ENCODE results near the gene ACD. TPM values are rescaled to one million over a fixed set of nuclear protein-coding genes. Genes with fewer than 3 reads are reported as not detected.
A peak's percentile ranks its signal among the peaks of the same experiment; 100 is the strongest.

The ACD gene
- total and polyA plus RNA-seq, 2 of the 8 experiments (the other 6 are each of a cell fraction or from before 2014, with no cell fraction given): 34.8 to 58.0 TPM

GRCh38 chr16:67672739-67673662, 12.9 kb upstream of the ACD start:
- CTCF ChIA-PET (ENCODE audit: partially characterized antibody): interaction anchor here (0.6 to 5.5 kb wide), 75 partner anchors 9 to 963 kb away, joined by 3 to 46 read pairs (median 5); partner anchors contain the start of genes ACD, CARMIL2, EDC4 and GFOD2
- H3K4me2 ChIP-seq (ENCODE audit: insufficient read depth in 1 of 2, low read depth in 2 of 2, low read length in 2 of 2): no peak overlapping the region
- H4K8ac ChIP-seq (ENCODE audit: extremely low read depth, insufficient read depth, low read length): no peak overlapping the region
- H3K23ac ChIP-seq (ENCODE audit: insufficient read length): no peak overlapping the region
- no peak overlapping the region for H2BK15ac ChIP-seq (ENCODE audit: low read length)
- no peaks in the 10 kb centered on the region for H3K23me2 ChIP-seq (ENCODE audit: low read depth, low read length)
- 0 out of 8 replicates have a peak, but pooled peaks cover 0 to 3% (median 0%) of the 10 kb centered on the region in 4 experiments for H3K36me3 ChIP-seq (ENCODE audit: control insufficient read depth in 2 of 4, insufficient read depth in 4 of 4, low read length in 3 of 4)
- H3K56ac ChIP-seq (replicated peaks; ENCODE audit: insufficient read length, low read depth, low read length): no peak overlapping the region
- H4K91ac ChIP-seq (replicated peaks; ENCODE audit: insufficient read length, low read length): peak overlapping the region; percentile 20
- DNase-seq (ENCODE audit: low read depth in 1 of 2, low spot score in 2 of 2): peak in 1 of 2 experiments; percentile 87
- H3K14ac ChIP-seq (ENCODE audit: insufficient read length): no peak overlapping the region
- no peaks in the 10 kb centered on the region for H3K9me3 ChIP-seq (ENCODE audit: insufficient read depth in 2 of 2, low read depth in 1 of 2, low read length in 1 of 2)
- no peak overlapping the region for H4K5ac ChIP-seq (ENCODE audit: insufficient read length, low read depth, low read length)
- no peaks in the 10 kb centered on the region; a peak in 1 of 7 replicates for H3K27me3 ChIP-seq (replicated peaks in 1 of 4; ENCODE audit: control insufficient read depth in 3 of 4, extremely low read depth in 1 of 4, insufficient read depth in 3 of 4, low read length in 3 of 4)
- peaks cover 0 to 5% (median 2%) of the 10 kb centered on the region in 4 experiments; a peak in 3 of 7 replicates for H3K4me1 ChIP-seq (replicated peaks in 1 of 4; ENCODE audit: control insufficient read depth in 3 of 4, insufficient read depth in 4 of 4, low read length in 3 of 4)
- FAIRE-seq: peak; percentile 92
- POLR2A ChIA-PET (ENCODE audit: partially characterized antibody): interaction anchor here (0.8 to 1.8 kb wide), 5 partner anchors 15 to 267 kb away, joined by 3 to 7 read pairs (median 3); partner anchors contain the start of gene GFOD2
- H3K27ac ChIP-seq (ENCODE audit: low read depth, low read length): no peak overlapping the region
- no peak overlapping the region for H3K4ac ChIP-seq (replicated peaks; ENCODE audit: insufficient read length, low read depth, low read length)
- H3K79me2 ChIP-seq (ENCODE audit: control insufficient read depth in 1 of 2, insufficient read depth in 2 of 2, low read length in 2 of 2): no peaks in the 10 kb centered on the region
- H2BK20ac ChIP-seq (ENCODE audit: low read length): no peak overlapping the region
- H3K79me1 ChIP-seq (ENCODE audit: low read depth, low read length): no peaks in the 10 kb centered on the region; the same call in 1 of the 2 replicates
- no peak overlapping the region for H3K9ac ChIP-seq (replicated peaks in 1 of 4; ENCODE audit: extremely low read depth in 1 of 4, low read depth in 3 of 4, low read length in 3 of 4)
- H2AK5ac ChIP-seq (ENCODE audit: low read depth, low read length): 0 out of 2 replicates have a peak overlapping the region, but pooled peaks have one; percentile 3
- H2BK120ac ChIP-seq (replicated peaks; ENCODE audit: low read depth, low read length): no peak overlapping the region
- no peak overlapping the region for H2BK12ac ChIP-seq (ENCODE audit: low read depth, low read length)
- no peak overlapping the region for H3K18ac ChIP-seq (ENCODE audit: extremely low read depth, low read length)
- no peak overlapping the region for H2AFZ ChIP-seq (ENCODE audit: low read length)
- no peak overlapping the region for H3K4me3 ChIP-seq (ENCODE audit: extremely low read depth in 1 of 4, insufficient read depth in 2 of 4, low read depth in 3 of 4, low read length in 4 of 4)
- WGBS, 2 experiments (ENCODE audit: extremely low coverage in 1 of 2, insufficient coverage in 1 of 2, insufficient read length in 1 of 2, insufficient replicate concordance in 2 of 2, low coverage in 1 of 2, low lambda C conversion rate in 2 of 2, missing lambda C conversion rate in 1 of 2): 73% methylated on average over 13 of the region's 13 CpGs; no CpG with 5 or more reads in 1 of the 2 experiments
- 0 out of 2 replicates have a peak overlapping the region, but pooled peaks have one; percentile 28 for H2BK5ac ChIP-seq (ENCODE audit: low read depth, low read length)
- peaks cover 3 to 12% of the 10 kb centered on the region in 2 experiments for H4K20me1 ChIP-seq (replicated peaks in 1 of 2; ENCODE audit: control insufficient read depth in 1 of 2, insufficient read depth in 2 of 2, low read length in 2 of 2)
- TF ChIP-seq NANOG (IDR thresholded peaks at IDR 0.05; ENCODE audit: insufficient read depth, low read depth, low read length, poor library complexity, severe bottlenecking): no peak
- TF ChIP-seq TAF7 (optimal IDR thresholded peaks at IDR 0.05; ENCODE audit: borderline replicate concordance, low read depth, low read length): no peak
- TF ChIP-seq BACH1 (IDR thresholded peaks at IDR 0.05; ENCODE audit: low read length): no peak
- peak; percentile 24; the same call in 1 of the 2 replicates for TF ChIP-seq YY1 (IDR thresholded peaks at IDR 0.05; ENCODE audit: low read depth, low read length)
- no peak for TF ChIP-seq RXRA (IDR thresholded peaks at IDR 0.05; ENCODE audit: insufficient read depth, low read depth, low read length)
